B cell (primary cell): ENCODE data around the gene DHRS11. TPM values are rescaled to one million over a fixed set of nuclear protein-coding genes. Genes with fewer than 3 reads are reported as not detected.
A peak's percentile ranks its signal among the peaks of the same experiment; 100 is the strongest.
"Not testable (repeated sequence)": the region's sequence is repeated elsewhere in the genome, so short reads cannot be mapped to it uniquely, and the experiment has no call there.

Source experiments
- ATAC-seq: fragments of 200-7000 bp; cut with Tn5 transposase; one replicate; pipeline ENCODE4 v1.10.0; 2021; ENCODE audit warnings: low read depth, mild to moderate bottlenecking, moderate number of reproducible peaks, moderate library complexity
- CTCF ChIA-PET: fragments of 350-600 bp; sonication (Branson Sonifier 250); formaldehyde crosslinking; loops from one replicate; lab custom pipeline; 2021; ENCODE audit warnings: antibody characterized with exemption, inconsistent platforms; lab: Charles Lee
- POLR2A ChIA-PET: fragments of 350-600 bp; sonication (Branson Sonifier 250); formaldehyde crosslinking; loops from one replicate; lab custom pipeline; 2021; ENCODE audit warnings: antibody characterized with exemption; lab: Charles Lee
- DNase-seq: peaks from one replicate; pipeline ENCODE4 v3.0.0; 2013
- H2AFZ ChIP-seq: 2 replicates; pipeline ENCODE4 v1.6.1; 2012; ENCODE audit warnings: mild to moderate bottlenecking, low read depth, low read length; ENCODE audit not compliant: insufficient read depth, poor library complexity, severe bottlenecking
- H3K27ac ChIP-seq, 2 donors: 1 replicate in 1 of 2; 2 replicates in 1 of 2; pipeline ENCODE4 v1.5.1; 2012 to 2013; ENCODE audit warnings: low read length in 2 of 2, mild to moderate bottlenecking in 2 of 2, moderate library complexity in 1 of 2
- H3K27me3 ChIP-seq, 4 experiments: fragments of 200-600 bp in 1 of 4; sonication (generic) in 1 of 4; replicated peaks in 1 of 4; 1 replicate in 2 of 4; 2 replicates in 2 of 4; pipeline versions ENCODE4 v1.6.1 to v1.7.0; 2013 to 2016; ENCODE audit warnings: low read length in 3 of 4, mild to moderate bottlenecking in 2 of 4, mixed read lengths in 1 of 4, moderate library complexity in 1 of 4; ENCODE audit not compliant: insufficient read depth in 4 of 4, control insufficient read depth in 3 of 4; ENCODE audit errors: control extremely low read depth in 1 of 4
- H3K36me3 ChIP-seq, 2 experiments: replicated peaks in 1 of 2; 1 replicate in 1 of 2; 2 replicates in 1 of 2; pipeline versions ENCODE4 v1.6.1 to v1.7.1; 2013; ENCODE audit warnings: low read length in 1 of 2; ENCODE audit not compliant: insufficient read depth in 2 of 2, control insufficient read depth in 1 of 2; ENCODE audit errors: control extremely low read depth in 1 of 2, extremely low read depth in 1 of 2
- H3K4me1 ChIP-seq, 2 donors: fragments of 200-600 bp in 1 of 2; sonication (generic) in 1 of 2; 1 replicate in 1 of 2; 2 replicates in 1 of 2; pipeline versions ENCODE4 v1.5.1 to v1.6.1; 2013 to 2017; ENCODE audit warnings: low read length in 2 of 2; ENCODE audit not compliant: control insufficient read depth in 2 of 2, insufficient read depth in 2 of 2
- H3K4me2 ChIP-seq: replicated peaks from 2 replicates; pipeline ENCODE3; 2012; ENCODE audit warnings: mild to moderate bottlenecking, low read depth, low read length; ENCODE audit not compliant: poor library complexity, severe bottlenecking
- H3K4me3 ChIP-seq, 5 experiments: fragments of 200-600 bp in 1 of 5; sonication (generic) in 1 of 5; 1 replicate in 3 of 5; 2 replicates in 2 of 5; pipeline versions ENCODE4 v1.5.1 to v1.7.0; 2011 to 2016; ENCODE audit warnings: low read length in 4 of 5, mild to moderate bottlenecking in 4 of 5, low read depth in 2 of 5, control low read depth in 1 of 5, moderate library complexity in 1 of 5; ENCODE audit not compliant: insufficient read depth in 1 of 5; ENCODE audit errors: control extremely low read depth in 1 of 5, extremely low read depth in 1 of 5
- H3K79me2 ChIP-seq: fragments of 200-600 bp; sonication (generic); one replicate; pipeline ENCODE4 v1.6.0; 2016; ENCODE audit warnings: low read length; ENCODE audit not compliant: control insufficient read depth, insufficient read depth
- H3K9ac ChIP-seq: fragments of 200-600 bp; sonication (generic); 2 replicates; pipeline ENCODE4 v1.6.1; 2017; ENCODE audit warnings: mild to moderate bottlenecking, low read length, moderate library complexity
- H3K9me3 ChIP-seq, 3 donors: one replicate each; pipeline versions ENCODE4 v1.6.1 to v1.7.1; 2013; ENCODE audit warnings: low read length in 2 of 3; ENCODE audit not compliant: control insufficient read depth in 2 of 3, insufficient read depth in 1 of 3; ENCODE audit errors: control extremely low read depth in 1 of 3
- H4K20me1 ChIP-seq: 2 replicates; pipeline ENCODE4 v1.6.0; 2012; ENCODE audit warnings: mild to moderate bottlenecking, low read length; ENCODE audit not compliant: insufficient read depth, control insufficient read depth, poor library complexity, severe bottlenecking
- H3K27ac Mint-ChIP-seq: one replicate; pipeline ENCODE4 v1.8.0; 2021; ENCODE audit warnings: mixed read lengths
- H3K27me3 Mint-ChIP-seq: one replicate; pipeline ENCODE4 v1.8.0; 2021; ENCODE audit warnings: mixed read lengths
- H3K4me1 Mint-ChIP-seq: one replicate; pipeline ENCODE4 v1.8.0; 2021; ENCODE audit warnings: mixed read lengths
- H3K4me3 Mint-ChIP-seq: one replicate; pipeline ENCODE4 v1.8.0; 2021; ENCODE audit warnings: mixed read lengths
- H3K9me3 Mint-ChIP-seq: one replicate; pipeline ENCODE4 v1.8.0; 2022; ENCODE audit warnings: mixed read lengths; ENCODE audit not compliant: insufficient read depth
- EZH2 ChIP-seq: IDR thresholded peaks from 2 replicates; pipeline ENCODE4 v1.6.1; 2012; ENCODE audit warnings: borderline replicate concordance, low read depth, mild to moderate bottlenecking, moderate library complexity, low read length; ENCODE audit not compliant: insufficient read depth, poor library complexity, severe bottlenecking
- WGBS: methylation state at CpG from one replicate; pipeline ENCODE4 v1.1.5; 2013; ENCODE audit warnings: missing lambda C conversion rate; ENCODE audit not compliant: insufficient coverage; 5-methylcytosine and 5-hydroxymethylcytosine counted together
- intact Hi-C: fragments of 100-400 bp; cut with micrococcal nuclease; formaldehyde crosslinking; loops from one replicate; pipeline ENCODE4 v1.10.0; 2022
- polyA plus RNA-seq: library from polyadenylated mRNA; depleted of rRNA; stranded (reverse); fragments of >200 nt; gene quantifications from 2 replicates; pipeline ENCODE4 v1.2.3, GENCODE V29; 2012
- total RNA-seq, 2 donors: library from RNA; stranded (reverse); fragments of 120-200 nt in 1 of 2; gene quantifications; 1 replicate in 1 of 2; 2 replicates in 1 of 2; pipeline versions ENCODE4 v1.2.3 to v1.2.4, GENCODE V29; 2013 to 2022
- TF ChIP-seq, protein P1 (sequence below): fragments of 200-600 bp; IDR thresholded peaks from one replicate; pipeline ENCODE4 v1.8.0; 2022; ENCODE audit warnings: antibody characterized with exemption, mild to moderate bottlenecking

The DHRS11 gene
- total and polyA plus RNA-seq, 2 donors (not counting 1 experiment from before 2014, with no cell fraction given): 4.3 to 8.2 TPM

DNA sequence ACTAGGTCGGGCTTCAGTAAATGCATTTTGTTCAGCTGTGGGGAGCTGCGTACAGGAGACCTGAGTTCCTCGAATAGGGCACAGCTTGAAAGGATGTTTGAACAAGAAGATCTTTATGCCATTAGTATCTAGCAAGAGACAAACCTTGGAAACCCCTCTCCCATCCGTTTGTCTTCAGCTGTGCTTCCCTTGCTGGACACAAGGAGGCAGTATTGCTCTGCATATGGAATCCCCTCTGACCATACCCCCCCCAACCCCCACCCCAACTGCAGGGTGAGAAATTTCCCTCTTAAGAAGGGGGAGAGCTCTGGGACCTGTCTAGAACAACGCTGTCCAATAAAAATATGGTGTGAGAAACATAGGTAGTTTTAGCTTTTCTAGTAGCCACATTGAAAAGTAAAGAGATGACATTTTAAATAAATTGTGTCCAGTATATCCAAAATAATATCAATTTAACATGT, 11.3 kb downstream of the DHRS11 start:
- no peaks in the 10 kb centered on the region for H3K36me3 ChIP-seq
- H3K9ac ChIP-seq: peak overlapping the region; percentile 95
- H3K9me3 ChIP-seq: no peaks in the 10 kb centered on the region
- peak overlapping the region; percentile 69 for H3K27ac Mint-ChIP-seq
- H3K4me2 ChIP-seq: peak overlapping the region; percentile 95
- peaks cover 36% of the 10 kb centered on the region for H3K79me2 ChIP-seq
- H3K27me3 ChIP-seq: no peaks in the 10 kb centered on the region
- ChIA-PET CTCF (interaction anchor here (0.6 to 4.5 kb wide), 24 partner anchors 9 to 1688 kb away, joined by 3 to 66 read pairs (median 4); no protein-coding TSS in a partner anchor), POLR2A (interaction anchor here (0.8 to 1.0 kb wide), 2 partner anchors 58 to 770 kb away, joined by 3 to 4 read pairs; partner anchors contain the start of gene GGNBP2)
- ATAC-seq: peak; percentile 44
- peaks cover 17% of the 10 kb centered on the region for H4K20me1 ChIP-seq
- WGBS: 0% methylated on average over 3 of the region's 5 CpGs
- peak overlapping the region; percentile 55 to 100 (median 90) for H3K4me3 ChIP-seq
- no peaks in the 10 kb centered on the region for H3K9me3 Mint-ChIP-seq
- peak; percentile 83 for DNase-seq
- H3K4me1 Mint-ChIP-seq: peaks cover 40% of the 10 kb centered on the region
- TF ChIP-seq, protein P1, sequence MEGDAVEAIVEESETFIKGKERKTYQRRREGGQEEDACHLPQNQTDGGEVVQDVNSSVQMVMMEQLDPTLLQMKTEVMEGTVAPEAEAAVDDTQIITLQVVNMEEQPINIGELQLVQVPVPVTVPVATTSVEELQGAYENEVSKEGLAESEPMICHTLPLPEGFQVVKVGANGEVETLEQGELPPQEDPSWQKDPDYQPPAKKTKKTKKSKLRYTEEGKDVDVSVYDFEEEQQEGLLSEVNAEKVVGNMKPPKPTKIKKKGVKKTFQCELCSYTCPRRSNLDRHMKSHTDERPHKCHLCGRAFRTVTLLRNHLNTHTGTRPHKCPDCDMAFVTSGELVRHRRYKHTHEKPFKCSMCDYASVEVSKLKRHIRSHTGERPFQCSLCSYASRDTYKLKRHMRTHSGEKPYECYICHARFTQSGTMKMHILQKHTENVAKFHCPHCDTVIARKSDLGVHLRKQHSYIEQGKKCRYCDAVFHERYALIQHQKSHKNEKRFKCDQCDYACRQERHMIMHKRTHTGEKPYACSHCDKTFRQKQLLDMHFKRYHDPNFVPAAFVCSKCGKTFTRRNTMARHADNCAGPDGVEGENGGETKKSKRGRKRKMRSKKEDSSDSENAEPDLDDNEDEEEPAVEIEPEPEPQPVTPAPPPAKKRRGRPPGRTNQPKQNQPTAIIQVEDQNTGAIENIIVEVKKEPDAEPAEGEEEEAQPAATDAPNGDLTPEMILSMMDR: peak; percentile 93
- no peak for TF ChIP-seq EZH2
- no peaks in the 10 kb centered on the region for H3K27me3 Mint-ChIP-seq
- intact Hi-C loops: loop anchor here (1.0 kb wide), 1 partner anchor 444 kb away; no protein-coding TSS in a partner anchor
- H3K4me3 Mint-ChIP-seq: peak overlapping the region; percentile 92
- peaks cover 11 to 25% of the 10 kb centered on the region in 2 donors for H3K4me1 ChIP-seq
- H2AFZ ChIP-seq: peak overlapping the region; percentile 92
- H3K27ac ChIP-seq: no peak overlapping the region

DNA sequence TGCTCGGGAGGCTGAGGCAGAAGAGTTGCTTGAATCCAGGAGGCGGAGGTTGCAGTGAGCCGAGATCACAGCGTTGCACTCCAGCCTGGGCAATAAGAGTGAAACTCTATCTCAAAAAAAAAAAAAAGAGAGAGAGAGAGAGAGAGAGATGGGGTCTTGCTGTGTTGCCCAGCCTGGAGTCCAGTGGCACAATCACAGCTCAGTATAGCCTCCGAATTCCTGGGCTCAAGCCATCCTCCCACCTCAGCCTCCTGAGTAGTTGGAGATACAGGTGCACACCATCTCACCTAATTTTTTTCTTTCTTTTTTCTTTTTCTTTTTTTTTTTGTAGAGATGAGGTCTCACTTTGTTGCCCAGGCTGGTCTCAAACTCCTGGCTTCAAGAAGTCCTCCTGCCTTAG, 13.3 kb downstream of the DHRS11 start:
- DNase-seq, H3K27ac ChIP-seq, H3K4me3 ChIP-seq, H2AFZ ChIP-seq, intact Hi-C loops, H3K27me3 ChIP-seq, H3K9me3 ChIP-seq, H3K27me3 Mint-ChIP-seq, H3K4me3 Mint-ChIP-seq, H3K9ac ChIP-seq, H3K9me3 Mint-ChIP-seq, H3K36me3 ChIP-seq, ATAC-seq, H3K4me2 ChIP-seq, H3K27ac Mint-ChIP-seq: not testable (repeated sequence)
- H4K20me1 ChIP-seq: peaks cover 17% of the 10 kb centered on the region
- 100% methylated on average over 1 of the region's 5 CpGs for WGBS
- CTCF ChIA-PET: interaction anchor here (0.7 to 4.5 kb wide), 3 partner anchors 442 to 1083 kb away, joined by 4 to 66 read pairs (median 11); no protein-coding TSS in a partner anchor
- H3K4me1 ChIP-seq: peaks cover 11 to 37% of the 10 kb centered on the region in 2 donors
- POLR2A ChIA-PET: interaction anchor here (0.7 kb wide), 1 partner anchor 370 kb away, joined by 3 read pairs; no protein-coding TSS in a partner anchor
- peaks cover 36% of the 10 kb centered on the region for H3K79me2 ChIP-seq
- H3K4me1 Mint-ChIP-seq: peaks cover 50% of the 10 kb centered on the region
